Stimulated activated CD8-positive, alpha-beta memory T cell treated with anti-CD3 and anti-CD28 coated beads, Interleukin-7, amount 100 ng/mL, for 48 hours (primary cell): Measurements from ENCODE around the gene HOXB5.

Experiments used
- DNase-seq, 2 donors: peaks; one replicate each; pipeline ENCODE4 v3.0.0-alpha.2; 2020; ENCODE audit warnings: low read depth in 1 of 2; ENCODE audit errors: extremely low read depth in 1 of 2

Gene HOXB5

GRCh38 chr17:48630009-48630924 lies 36.7 kb upstream of the HOXB5 start:
- DNase-seq: no peak

GRCh38 chr17:48629411-48629759 lies 35.8 kb upstream of the HOXB5 start:
- DNase-seq: no peak

GRCh38 chr17:48628649-48629410 lies 35.3 kb upstream of the HOXB5 start:
- no peak for DNase-seq

GRCh38 chr17:48627623-48628521 lies 34.3 kb upstream of the HOXB5 start:
- DNase-seq: no peak

- no peak for DNase-seq
These were observed 33.6 kb upstream of the HOXB5 start for GRCh38 chr17:48627118-48627597.

GRCh38 chr17:48626245-48627117 lies 32.9 kb upstream of the HOXB5 start, which contains the start of gene HOXB9:
Gene HOXB9, minus strand, starts transcription at chr17:48626358. Its CDS starts 89 bp downstream, at chr17:48626269.
- DNase-seq: no peak

- DNase-seq: no peak
These were observed 32.1 kb upstream of the HOXB5 start for GRCh38 chr17:48625495-48626244.

- no peak for DNase-seq
These were observed 31.2 kb upstream of the HOXB5 start for GRCh38 chr17:48624544-48625494.

GRCh38 chr17:48624118-48624517 lies 30.5 kb upstream of the HOXB5 start:
- no peak for DNase-seq

GRCh38 chr17:48623583-48623982 lies 30.0 kb upstream of the HOXB5 start:
- DNase-seq: no peak

- DNase-seq: no peak
These were observed 29.3 kb upstream of the HOXB5 start for GRCh38 chr17:48622857-48623256.

GRCh38 chr17:48621410-48622392 lies 28.1 kb upstream of the HOXB5 start:
- no peak for DNase-seq

- DNase-seq: no peak
These were observed 27.0 kb upstream of the HOXB5 start for GRCh38 chr17:48620461-48621139.

GRCh38 chr17:48619826-48620449 lies 26.4 kb upstream of the HOXB5 start:
- DNase-seq: no peak

GRCh38 chr17:48618256-48618896 lies 24.8 kb upstream of the HOXB5 start:
- no peak for DNase-seq
